GM19463 (cell line): Measurements from ENCODE around the gene CACNA1A.
"Not testable (repeated sequence)": the region's sequence is repeated elsewhere in the genome, so short reads cannot be mapped to it uniquely, and the experiment has no call there.

Source experiments
- ATAC-seq: cut with Tn5 transposase; IDR thresholded peaks from one replicate; pipeline ENCODE4 v1.9.1; 2021; ENCODE audit warnings: mild to moderate bottlenecking, moderate library complexity; ENCODE audit not compliant: unreplicated experiment

The CACNA1A gene

DNA sequence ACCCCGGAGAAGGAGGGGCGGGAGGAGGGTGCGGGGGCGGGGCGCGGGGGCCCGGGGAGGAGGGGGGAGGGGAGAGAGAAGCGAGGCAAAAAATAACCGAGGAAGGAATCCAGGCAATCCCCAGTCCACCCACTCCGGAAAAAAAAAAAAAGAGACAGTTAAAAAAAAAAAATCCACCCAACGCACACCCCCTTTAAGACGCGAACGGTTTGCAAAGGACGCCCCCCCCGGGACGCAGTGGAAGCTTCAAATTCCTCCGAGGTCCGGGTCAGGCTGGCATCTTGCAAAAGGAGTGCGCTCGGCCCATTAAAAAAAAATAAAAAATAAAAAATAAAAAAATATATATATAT, at the start of gene CACNA1A:
Gene CACNA1A, minus strand, starts transcription at position 9 of the 350 bp plus-strand sequence. CDS start 255 bp downstream, outside the sequence.
- ATAC-seq: no peak

- no peak for ATAC-seq
Observed at GRCh38 chr19:13554506-13555240, 48.4 kb upstream of the CACNA1A start.

- no peak for ATAC-seq
Observed at GRCh38 chr19:13553880-13554400, 47.7 kb upstream of the CACNA1A start.

GRCh38 chr19:13548131-13548530, 41.9 kb upstream of the CACNA1A start:
- ATAC-seq: no peak

DNA sequence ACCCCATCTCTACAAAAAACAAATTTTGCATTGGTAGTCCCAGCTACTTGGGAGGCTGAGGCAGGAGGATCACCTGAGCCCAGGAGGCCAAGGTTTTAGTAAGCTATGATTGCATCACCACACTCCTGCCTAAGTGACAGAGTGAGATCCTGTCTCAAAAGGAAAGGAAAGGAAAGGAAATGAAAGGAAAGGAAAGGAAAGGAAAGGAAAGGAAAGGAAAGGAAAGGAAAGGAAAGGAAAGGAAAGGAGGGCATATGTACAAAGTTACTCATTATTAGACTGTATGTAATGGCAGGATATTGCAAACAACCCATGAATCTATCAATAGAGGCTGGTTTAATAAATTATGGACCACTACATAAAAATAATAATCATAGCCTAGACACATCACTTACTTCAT, 40.8 kb upstream of the CACNA1A start:
- ATAC-seq: no peak

DNA sequence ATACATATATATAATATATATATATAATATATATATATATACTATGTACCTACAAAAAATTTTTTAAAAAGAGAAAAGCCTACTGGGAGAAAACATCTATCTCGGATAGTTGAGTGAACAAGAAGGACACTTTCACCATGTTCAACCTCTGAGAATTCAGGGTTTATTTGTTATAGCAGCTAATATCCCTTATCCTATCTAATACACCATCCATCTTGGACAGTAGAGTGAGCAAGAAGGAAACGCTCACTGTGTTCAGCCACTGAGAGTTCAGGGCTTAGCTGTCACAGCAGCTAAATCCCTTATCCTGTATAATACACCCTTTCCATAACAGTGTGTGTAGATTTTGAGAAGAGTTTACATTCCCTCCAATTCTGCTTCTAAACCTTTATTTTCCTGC, 38.1 kb upstream of the CACNA1A start:
- ATAC-seq: no peak

- ATAC-seq: no peak
Observed at GRCh38 chr19:13541554-13541953, 35.3 kb upstream of the CACNA1A start.

- no peak for ATAC-seq
Observed at GRCh38 chr19:13539332-13539731, 33.1 kb upstream of the CACNA1A start.

DNA sequence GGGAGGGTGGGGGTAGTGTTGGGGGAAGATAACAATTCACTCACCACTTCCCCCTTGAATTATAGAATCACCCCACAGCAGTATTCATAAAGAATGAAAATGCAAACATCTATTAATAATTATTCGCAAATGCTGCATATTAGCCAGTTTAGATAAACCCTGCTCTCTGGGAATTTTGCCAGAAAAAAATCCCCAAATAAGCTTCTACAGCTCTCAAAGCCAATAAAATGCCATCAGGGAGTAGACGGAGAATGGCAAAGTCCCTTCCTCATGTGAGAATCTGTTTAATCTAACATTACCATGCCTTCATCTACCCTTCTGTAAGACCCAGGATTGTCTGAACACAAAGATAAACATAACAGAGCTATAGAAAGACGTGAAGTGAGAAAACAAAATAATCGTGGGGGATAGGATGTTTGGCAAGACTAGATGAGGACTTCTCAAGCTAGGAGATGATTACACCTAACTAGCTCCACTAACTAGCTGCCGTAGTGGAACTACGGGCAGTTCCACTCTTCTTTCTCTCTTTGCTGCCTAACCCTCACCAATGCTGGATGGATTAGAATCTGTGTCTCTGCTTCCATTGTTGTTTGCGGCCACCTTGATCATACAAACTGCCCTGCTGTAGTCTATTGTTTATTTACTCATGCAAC, 32.4 kb upstream of the CACNA1A start:
- ATAC-seq: no peak

DNA sequence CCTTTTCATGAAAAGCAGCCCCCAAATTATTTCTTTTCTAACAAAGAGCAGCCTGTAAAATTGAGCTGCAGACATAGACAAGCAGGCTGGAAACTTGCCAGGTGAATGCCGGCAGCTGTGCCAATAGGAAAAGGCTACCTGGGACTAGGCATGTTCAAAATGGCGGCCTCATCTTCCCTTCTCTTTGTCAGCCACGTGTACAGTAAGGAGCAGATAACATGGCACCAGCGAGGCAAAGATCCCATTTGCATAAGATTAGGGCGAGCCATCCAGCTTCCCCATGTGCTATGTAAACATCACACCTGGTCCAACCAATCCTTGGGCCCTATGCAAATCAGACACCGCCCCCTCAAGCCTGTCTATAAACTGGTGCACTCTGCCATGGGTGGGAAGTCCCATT, 31.2 kb upstream of the CACNA1A start:
- ATAC-seq: no peak

DNA sequence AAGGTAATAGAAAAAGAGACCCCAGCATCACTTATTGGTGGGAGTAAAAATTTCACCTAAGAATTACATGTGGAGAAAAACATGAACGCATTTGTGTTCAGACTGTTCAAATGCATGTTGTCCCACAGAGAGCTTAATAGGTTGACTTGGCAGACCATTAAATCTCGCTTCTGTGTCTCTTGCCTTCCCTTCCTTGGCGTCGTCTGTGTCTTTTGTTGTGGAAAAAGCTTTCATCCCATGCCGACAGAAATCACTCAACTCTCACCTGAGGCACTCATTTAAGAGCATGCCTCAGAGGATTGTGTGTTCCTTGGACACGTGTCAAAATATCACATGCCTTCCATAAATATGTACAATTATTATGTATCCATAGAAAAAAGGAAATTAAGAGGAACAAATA, 24.4 kb upstream of the CACNA1A start:
- no peak for ATAC-seq

DNA sequence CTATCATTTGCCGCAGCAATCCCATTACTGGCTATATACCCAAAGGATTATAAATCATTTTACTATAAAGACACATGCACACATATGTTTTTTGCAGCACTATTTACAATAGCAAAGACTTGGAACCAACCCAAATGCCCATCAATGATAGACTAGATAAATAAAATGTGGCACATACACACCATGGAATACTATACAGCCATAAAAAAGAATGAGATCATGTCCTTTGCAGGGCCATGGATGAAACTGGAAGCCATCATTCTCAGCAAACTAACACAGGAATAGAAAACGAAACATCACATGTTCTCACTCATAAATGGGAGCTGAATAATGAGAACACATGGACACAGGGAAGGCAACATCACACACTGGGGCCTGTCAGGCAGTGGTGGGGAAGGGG, 23.4 kb upstream of the CACNA1A start:
- not testable (repeated sequence) for ATAC-seq

DNA sequence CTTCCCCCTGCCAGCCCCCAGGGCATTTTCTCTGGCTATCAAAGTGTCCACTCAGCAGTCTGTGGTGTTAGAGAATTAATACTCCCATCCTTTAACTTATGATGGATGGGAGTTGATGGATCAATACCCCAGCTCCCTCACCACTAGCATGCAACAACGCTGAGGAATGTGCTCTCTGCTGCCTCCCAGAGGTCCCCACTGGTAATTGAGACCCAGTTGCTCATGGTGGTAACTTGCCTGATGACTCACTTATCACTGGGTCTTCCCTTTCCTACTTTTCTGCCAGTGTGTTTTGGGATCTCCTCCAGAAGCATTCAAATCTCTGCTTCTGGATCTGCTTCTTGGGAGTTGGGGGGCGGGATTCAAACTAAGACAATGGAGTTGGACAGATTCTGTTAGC, 20.3 kb upstream of the CACNA1A start:
- no peak for ATAC-seq

DNA sequence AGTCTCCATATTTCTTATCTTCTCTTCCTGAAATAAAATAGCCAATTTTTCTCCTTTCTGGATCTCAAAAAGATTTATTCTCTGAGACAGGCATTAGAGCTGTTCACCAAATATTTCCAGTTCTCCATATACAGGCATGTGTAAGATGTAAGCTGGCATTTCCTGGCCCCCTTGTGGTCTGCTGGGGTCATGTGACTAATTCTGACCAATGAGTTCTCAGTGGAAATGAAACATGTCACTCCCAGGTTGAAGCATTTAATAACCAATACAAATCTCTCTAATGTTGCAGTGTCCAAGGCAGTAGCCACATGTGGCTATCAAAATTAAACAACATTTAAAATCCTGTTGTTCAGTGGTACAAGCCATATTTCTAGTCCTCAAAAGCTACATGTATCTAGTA, 14.8 kb upstream of the CACNA1A start:
- ATAC-seq: no peak

- no peak for ATAC-seq
Observed at GRCh38 chr19:13511947-13512346, 5.7 kb upstream of the CACNA1A start.

DNA sequence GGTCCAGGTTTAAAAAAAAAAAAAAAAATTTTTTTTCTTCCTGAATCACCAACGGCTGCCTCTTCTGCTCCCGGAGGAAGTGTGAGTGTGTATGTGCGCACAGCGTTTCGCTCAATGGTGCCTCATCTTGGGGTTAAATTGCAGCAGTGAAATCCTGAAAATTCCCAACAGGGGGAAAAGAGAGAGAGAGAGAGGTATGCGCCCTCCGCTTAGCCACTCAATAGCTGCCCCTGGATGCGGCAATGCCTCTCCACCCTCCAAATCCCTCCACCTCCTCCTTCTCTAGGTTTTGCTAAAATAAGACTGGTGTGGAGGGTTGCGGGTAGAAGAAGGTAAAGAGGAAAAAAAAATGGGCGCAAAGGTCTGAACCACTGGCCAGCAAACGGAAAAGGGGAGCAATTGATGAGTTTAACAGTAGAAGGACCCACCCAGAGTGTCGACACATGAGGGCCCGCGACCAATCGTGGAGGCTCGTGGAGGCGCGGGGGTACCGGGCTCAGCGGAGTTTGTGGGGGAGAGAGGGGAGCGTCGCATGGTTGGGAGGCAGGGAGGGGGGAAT, 853 bp upstream of the CACNA1A start:
- ATAC-seq: no peak

DNA sequence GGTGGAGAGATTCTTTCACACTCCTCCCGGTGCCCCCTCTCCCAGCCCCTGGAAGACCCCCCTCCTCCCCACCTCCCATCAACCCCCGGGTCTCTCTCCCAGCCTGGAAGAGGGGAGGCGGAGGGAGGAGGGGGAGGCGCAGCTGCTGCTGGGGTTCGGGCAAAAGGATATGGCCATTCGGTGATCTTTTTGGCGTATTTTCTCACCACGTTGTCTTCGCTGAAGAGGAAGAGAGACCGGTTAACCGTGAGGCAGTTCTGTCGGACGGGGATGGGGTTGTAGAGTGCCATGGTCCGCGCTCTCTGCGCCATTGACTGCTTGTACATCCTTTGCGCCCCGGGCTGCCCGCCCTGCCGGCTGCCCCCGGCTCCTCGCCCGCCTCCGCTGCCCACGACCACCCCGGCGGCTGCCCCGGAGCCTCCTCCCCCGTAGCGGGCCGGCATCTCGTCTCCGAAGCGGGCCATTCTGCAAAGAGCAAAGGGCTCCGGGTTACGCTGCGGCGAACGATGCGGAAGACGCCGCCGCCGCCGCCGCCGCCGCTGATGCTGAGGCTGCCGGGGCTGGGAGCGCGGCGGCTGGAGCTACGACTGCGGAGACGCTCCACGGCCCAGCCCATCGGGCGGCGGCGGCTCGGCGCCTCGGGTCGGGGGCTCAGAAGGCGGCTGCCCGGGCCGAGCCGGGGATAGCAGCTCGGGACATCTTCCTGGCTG, 363 bp downstream of the CACNA1A start:
- ATAC-seq: no peak

GRCh38 chr19:13505164-13505695, 1.0 kb downstream of the CACNA1A start:
- no peak for ATAC-seq

DNA sequence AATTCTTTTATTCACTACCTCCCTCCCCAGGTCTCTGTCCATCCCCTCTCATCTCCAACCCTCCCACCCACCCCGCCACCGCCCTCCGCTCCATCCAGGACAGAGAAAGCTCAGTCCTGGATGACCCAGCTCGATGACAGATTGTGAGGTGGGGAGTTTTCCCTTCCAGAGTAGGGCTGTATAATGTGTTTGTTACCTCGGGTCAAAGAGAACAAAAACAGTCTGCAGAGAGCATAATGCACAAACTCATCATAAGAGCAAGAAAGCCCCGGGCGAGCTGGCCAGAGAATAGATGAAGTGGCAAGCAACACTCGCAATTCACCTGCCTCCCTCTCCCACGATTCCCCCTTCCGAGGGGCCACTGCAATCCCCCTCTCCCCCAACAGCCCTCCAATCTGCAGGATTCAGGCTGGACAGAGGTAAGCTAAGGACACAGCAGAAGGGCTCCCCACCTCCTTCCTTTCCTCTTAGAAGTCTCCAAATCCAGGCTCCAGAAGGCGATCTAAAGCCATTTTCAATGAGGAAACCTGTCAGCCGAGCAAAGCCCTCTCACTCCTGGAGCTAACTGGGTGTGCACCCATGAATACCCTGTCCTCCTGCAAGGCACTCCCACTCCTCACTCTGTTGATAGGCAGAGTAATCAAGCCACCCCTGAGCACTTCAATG, 2.6 kb downstream of the CACNA1A start:
- ATAC-seq: no peak

GRCh38 chr19:13502231-13502630, 4.0 kb downstream of the CACNA1A start:
- no peak for ATAC-seq

DNA sequence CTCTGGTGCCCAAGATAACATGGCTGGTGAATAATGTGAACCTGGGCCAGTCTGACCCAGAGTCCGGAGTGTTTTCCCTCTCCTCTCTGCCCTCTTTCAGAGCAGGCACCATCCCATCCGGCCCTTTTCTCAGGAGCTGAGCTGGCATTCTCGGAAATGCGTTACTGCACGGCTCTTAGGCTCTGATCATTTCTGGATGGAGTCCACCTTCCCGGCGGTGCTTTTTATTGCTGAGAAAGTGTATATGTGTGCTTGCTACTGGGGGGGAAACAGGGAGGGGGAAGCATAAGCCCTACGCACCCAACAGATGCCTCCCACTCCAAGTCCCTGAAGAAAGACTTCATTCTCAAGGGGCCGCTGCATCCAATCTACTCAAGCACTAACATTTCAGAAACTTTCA, 6.6 kb downstream of the CACNA1A start:
- no peak for ATAC-seq
